Measurements from ENCODE around the gene RGS8.

RGS8 gene

GRCh38 chr1:182668521-182669054 is 15.8 kb downstream of the RGS8 start:
- DNase-seq (ENCODE audit: low spot score in 2 of 2) (no peak), ATAC-seq (no peak)
- H3K9me3 Mint-ChIP-seq = no peaks in the 10 kb centered on the region
- no peaks in the 10 kb centered on the region for H3K36me3 Mint-ChIP-seq
- H3K4me3 Mint-ChIP-seq = no peak overlapping the region
- no peak overlapping the region for H3K27ac Mint-ChIP-seq
- H3K4me1 Mint-ChIP-seq = peaks cover 10% of the 10 kb centered on the region

GRCh38 chr1:182667848-182668505 is 16.4 kb downstream of the RGS8 start:
- ATAC-seq (no peak), DNase-seq (ENCODE audit: low spot score in 2 of 2) (no peak)
- Mint-ChIP-seq H3K36me3 (no peaks in the 10 kb centered on the region), H3K4me3 (no peak overlapping the region), H3K9me3 (no peaks in the 10 kb centered on the region), H3K27ac (no peak overlapping the region), H3K4me1 (peaks cover 10% of the 10 kb centered on the region)

GRCh38 chr1:182666706-182667105 is 17.7 kb downstream of the RGS8 start:
- Mint-ChIP-seq H3K9me3 (no peaks in the 10 kb centered on the region), H3K4me3 (no peak overlapping the region), H3K4me1 (peaks cover 8% of the 10 kb centered on the region), H3K27ac (no peak overlapping the region), H3K36me3 (no peaks in the 10 kb centered on the region)
- no peak for ATAC-seq
- no peak for DNase-seq (ENCODE audit: low spot score in 2 of 2)

GRCh38 chr1:182664296-182664695 is 20.1 kb downstream of the RGS8 start:
- no peaks in the 10 kb centered on the region for H3K36me3 Mint-ChIP-seq
- H3K9me3 Mint-ChIP-seq = no peaks in the 10 kb centered on the region
- H3K4me3 Mint-ChIP-seq = no peak overlapping the region
- DNase-seq (ENCODE audit: low spot score in 2 of 2) (no peak), ATAC-seq (no peak)
- no peak overlapping the region for H3K27ac Mint-ChIP-seq
- H3K4me1 Mint-ChIP-seq = no peaks in the 10 kb centered on the region

- Mint-ChIP-seq H3K4me1 (no peaks in the 10 kb centered on the region), H3K4me3 (no peak overlapping the region), H3K27ac (no peak overlapping the region), H3K36me3 (no peaks in the 10 kb centered on the region), H3K9me3 (no peaks in the 10 kb centered on the region)
- ATAC-seq (no peak), DNase-seq (ENCODE audit: low spot score in 2 of 2) (no peak)
These were observed 21.4 kb downstream of the RGS8 start for GRCh38 chr1:182662956-182663355.

GRCh38 chr1:182662121-182662890 is 22.1 kb downstream of the RGS8 start:
- ATAC-seq (no peak), DNase-seq (ENCODE audit: low spot score in 2 of 2) (no peak)
- no peaks in the 10 kb centered on the region for H3K9me3 Mint-ChIP-seq
- no peak overlapping the region for H3K4me3 Mint-ChIP-seq
- no peaks in the 10 kb centered on the region for H3K36me3 Mint-ChIP-seq
- H3K4me1 Mint-ChIP-seq = no peaks in the 10 kb centered on the region
- no peak overlapping the region for H3K27ac Mint-ChIP-seq

GRCh38 chr1:182658055-182658454 is 26.3 kb downstream of the RGS8 start:
- DNase-seq (ENCODE audit: low spot score in 2 of 2) = no peak
- no peak for ATAC-seq
- Mint-ChIP-seq H3K36me3 (no peaks in the 10 kb centered on the region), H3K9me3 (no peaks in the 10 kb centered on the region), H3K4me3 (no peak overlapping the region), H3K27ac (no peak overlapping the region), H3K4me1 (no peaks in the 10 kb centered on the region)

- peak overlapping the region; percentile 20 for H3K27ac Mint-ChIP-seq
- H3K9me3 Mint-ChIP-seq = no peaks in the 10 kb centered on the region
- no peaks in the 10 kb centered on the region for H3K4me1 Mint-ChIP-seq
- no peaks in the 10 kb centered on the region for H3K36me3 Mint-ChIP-seq
- ATAC-seq = no peak
- no peak for DNase-seq (ENCODE audit: low spot score in 2 of 2)
- H3K4me3 Mint-ChIP-seq = no peak overlapping the region
These were observed 27.5 kb downstream of the RGS8 start for GRCh38 chr1:182656842-182657397.

- ATAC-seq = no peak
These were observed 30.4 kb downstream of the RGS8 start for GRCh38 chr1:182653986-182654385.

GRCh38 chr1:182652933-182653332 is 31.5 kb downstream of the RGS8 start:
- H3K4me3 Mint-ChIP-seq = no peak overlapping the region
- H3K9me3 Mint-ChIP-seq = no peaks in the 10 kb centered on the region
- H3K36me3 Mint-ChIP-seq = no peaks in the 10 kb centered on the region

More at GRCh38 chr1:182653986-182654385, 30.4 kb downstream of the RGS8 start:
- Mint-ChIP-seq H3K4me1 (no peaks in the 10 kb centered on the region), H3K36me3 (no peaks in the 10 kb centered on the region), H3K4me3 (no peak overlapping the region), H3K9me3 (no peaks in the 10 kb centered on the region), H3K27ac (no peak overlapping the region)
- no peak for DNase-seq (ENCODE audit: low spot score in 2 of 2)

GRCh38 chr1:182651339-182651724 is 33.1 kb downstream of the RGS8 start:
- no peaks in the 10 kb centered on the region for H3K9me3 Mint-ChIP-seq
- H3K36me3 Mint-ChIP-seq = no peaks in the 10 kb centered on the region
- no peak overlapping the region for H3K4me3 Mint-ChIP-seq
- DNase-seq (ENCODE audit: low spot score in 2 of 2) (no peak), ATAC-seq (no peak)
- H3K27ac Mint-ChIP-seq = peak overlapping the region; percentile 23
- H3K4me1 Mint-ChIP-seq = no peaks in the 10 kb centered on the region

More at GRCh38 chr1:182652933-182653332, 31.5 kb downstream of the RGS8 start:
- no peak overlapping the region for H3K27ac Mint-ChIP-seq
- no peak for DNase-seq (ENCODE audit: low spot score in 2 of 2)
- no peak for ATAC-seq
- no peaks in the 10 kb centered on the region for H3K4me1 Mint-ChIP-seq

GRCh38 chr1:182650678-182651338 is 33.6 kb downstream of the RGS8 start:
- H3K4me3 Mint-ChIP-seq = no peak overlapping the region
- no peaks in the 10 kb centered on the region for H3K36me3 Mint-ChIP-seq
- H3K27ac Mint-ChIP-seq = no peak overlapping the region
- DNase-seq (ENCODE audit: low spot score in 2 of 2) (no peak), ATAC-seq (no peak)
- H3K9me3 Mint-ChIP-seq = no peaks in the 10 kb centered on the region
- H3K4me1 Mint-ChIP-seq = no peaks in the 10 kb centered on the region

GRCh38 chr1:182649041-182649440 is 35.3 kb downstream of the RGS8 start:
- ATAC-seq = no peak
- H3K4me1 Mint-ChIP-seq = no peaks in the 10 kb centered on the region
- H3K27ac Mint-ChIP-seq = no peak overlapping the region
- DNase-seq (ENCODE audit: low spot score in 2 of 2) = no peak
- no peak overlapping the region for H3K4me3 Mint-ChIP-seq
- no peaks in the 10 kb centered on the region for H3K9me3 Mint-ChIP-seq
- H3K36me3 Mint-ChIP-seq = no peaks in the 10 kb centered on the region

- ATAC-seq (no peak), DNase-seq (ENCODE audit: low spot score in 2 of 2) (no peak)
- H3K4me3 Mint-ChIP-seq = no peak overlapping the region
- no peak overlapping the region for H3K27ac Mint-ChIP-seq
- H3K4me1 Mint-ChIP-seq = no peaks in the 10 kb centered on the region
- H3K36me3 Mint-ChIP-seq = no peaks in the 10 kb centered on the region
- H3K9me3 Mint-ChIP-seq = no peaks in the 10 kb centered on the region
These were observed 37.6 kb downstream of the RGS8 start for GRCh38 chr1:182646739-182647138.

- no peaks in the 10 kb centered on the region for H3K9me3 Mint-ChIP-seq
- no peak overlapping the region for H3K4me3 Mint-ChIP-seq
- no peaks in the 10 kb centered on the region for H3K36me3 Mint-ChIP-seq
- no peak for DNase-seq (ENCODE audit: low spot score in 2 of 2)
- ATAC-seq = no peak
- no peak overlapping the region for H3K27ac Mint-ChIP-seq
- H3K4me1 Mint-ChIP-seq = peaks cover 6% of the 10 kb centered on the region
These were observed 39.5 kb downstream of the RGS8 start for GRCh38 chr1:182644886-182645285.
